ENCODE measurements around the gene IGFALS. TPM values are rescaled to one million over a fixed set of nuclear protein-coding genes. Genes with fewer than 3 reads are reported as not detected.

IGFALS gene
- total and polyA plus RNA-seq, 4 donors: 0.84 TPM; not detected in 3

DNA sequence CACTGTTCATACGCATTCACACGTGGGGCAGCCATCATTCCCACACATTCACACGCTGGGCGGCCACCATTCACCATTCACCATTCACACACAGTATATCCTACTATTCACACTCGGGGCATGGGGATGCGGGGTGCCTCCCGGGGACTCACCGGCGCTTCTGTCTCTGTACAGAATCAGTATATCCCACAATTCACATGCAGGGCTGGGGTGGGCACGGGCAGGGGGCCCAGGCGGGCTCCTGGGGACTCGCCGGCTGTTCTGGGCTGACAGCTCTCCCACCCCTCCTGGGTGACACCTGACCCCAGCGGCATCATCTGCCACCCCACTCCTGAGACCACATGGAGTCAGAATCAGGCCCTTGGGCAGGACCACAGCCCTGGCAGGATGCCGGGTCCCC lies 31.8 kb downstream of the IGFALS start:
- H3K36me3 ChIP-seq (ENCODE audit: control insufficient read depth in 1 of 2, insufficient read depth in 2 of 2, low read length in 1 of 2): no peaks in the 10 kb centered on the region
- ATAC-seq (ENCODE audit: low FRiP score) (no peak), DNase-seq (no peak)
- intact Hi-C loops (cut with DNase I): no loop called here
- 91 to 92% methylated on average over 15 of the region's 15 CpGs for WGBS, 2 donors
- no peak overlapping the region for H3K27ac ChIP-seq (ENCODE audit: low read depth in 1 of 2, low read length in 2 of 2)
- no peaks in the 10 kb centered on the region for H3K9me3 ChIP-seq (ENCODE audit: control insufficient read depth, low read length)
- no peaks in the 10 kb centered on the region for H3K27me3 ChIP-seq (ENCODE audit: control insufficient read depth in 1 of 2, insufficient read depth in 2 of 2, low read length in 1 of 2)
- H3K4me1 ChIP-seq (ENCODE audit: control insufficient read depth in 1 of 2, insufficient read depth in 2 of 2, low read length in 2 of 2): no peaks in the 10 kb centered on the region
- no peak overlapping the region for H3K4me3 ChIP-seq (ENCODE audit: low read length in 2 of 2)

DNA sequence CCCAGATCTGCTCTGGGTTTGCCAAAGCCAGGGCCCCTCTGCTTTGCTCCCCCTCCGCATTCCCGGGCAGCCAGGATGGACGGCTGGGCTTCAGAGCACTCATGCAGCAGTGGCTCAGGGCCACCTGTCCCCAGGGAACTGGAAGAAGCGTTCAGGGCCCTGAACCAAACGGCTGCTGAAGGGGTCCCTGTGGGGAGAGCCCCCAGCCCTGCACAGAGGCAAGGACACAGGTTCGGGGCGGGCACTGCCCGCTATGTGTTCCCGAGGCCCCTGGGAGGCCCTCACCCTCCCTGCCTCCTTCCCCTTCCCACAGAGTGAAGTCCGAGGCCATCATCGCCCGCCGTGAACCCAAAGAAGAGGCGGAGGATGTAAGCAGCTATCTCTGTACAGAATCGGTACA lies 32.6 kb downstream of the IGFALS start:
- H3K9me3 ChIP-seq (ENCODE audit: control insufficient read depth, low read length): no peaks in the 10 kb centered on the region
- no peak overlapping the region for H3K4me3 ChIP-seq (ENCODE audit: low read length in 2 of 2)
- ATAC-seq (ENCODE audit: low FRiP score) (no peak), DNase-seq (no peak)
- intact Hi-C loops (cut with DNase I): no loop called here
- no peaks in the 10 kb centered on the region for H3K27me3 ChIP-seq (ENCODE audit: control insufficient read depth in 1 of 2, insufficient read depth in 2 of 2, low read length in 1 of 2)
- WGBS, 2 donors: 83 to 91% methylated on average over 15 of the region's 15 CpGs
- H3K36me3 ChIP-seq (ENCODE audit: control insufficient read depth in 1 of 2, insufficient read depth in 2 of 2, low read length in 1 of 2): no peaks in the 10 kb centered on the region
- no peaks in the 10 kb centered on the region for H3K4me1 ChIP-seq (ENCODE audit: control insufficient read depth in 1 of 2, insufficient read depth in 2 of 2, low read length in 2 of 2)
- no peak overlapping the region for H3K27ac ChIP-seq (ENCODE audit: low read depth in 1 of 2, low read length in 2 of 2)

DNA sequence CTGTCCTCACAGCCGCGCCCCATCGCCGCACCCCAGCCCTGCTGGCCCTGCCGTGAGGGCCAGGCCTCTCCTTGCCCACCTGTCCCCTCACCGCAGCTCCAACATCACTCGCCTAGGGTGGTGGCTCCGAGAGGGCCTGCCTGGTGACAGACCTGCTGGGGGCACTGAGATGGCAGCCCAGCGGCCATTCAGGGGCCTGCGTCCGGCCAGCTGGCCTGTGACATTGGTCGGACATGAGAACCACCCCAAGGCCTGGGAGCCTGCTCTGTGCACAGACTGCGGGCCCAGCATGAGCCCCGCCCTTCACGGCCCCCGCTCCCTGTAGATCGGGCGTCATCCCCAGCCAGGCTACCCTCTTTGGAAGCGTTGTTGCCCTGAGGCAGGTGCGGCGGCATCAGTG lies 34.0 kb downstream of the IGFALS start:
- ATAC-seq (ENCODE audit: low FRiP score): no peak

GRCh38 chr16:1758923-1759322 lies 34.6 kb downstream of the IGFALS start:
- no peaks in the 10 kb centered on the region for H3K27me3 ChIP-seq (ENCODE audit: control insufficient read depth in 1 of 2, insufficient read depth in 2 of 2, low read length in 1 of 2)
- intact Hi-C loops (cut with DNase I): no loop called here
- no peaks in the 10 kb centered on the region for H3K36me3 ChIP-seq (ENCODE audit: control insufficient read depth in 1 of 2, insufficient read depth in 2 of 2, low read length in 1 of 2)
- ATAC-seq (ENCODE audit: low FRiP score) (no peak), DNase-seq (no peak)
- H3K9me3 ChIP-seq (ENCODE audit: control insufficient read depth, low read length): no peaks in the 10 kb centered on the region
- H3K4me1 ChIP-seq (ENCODE audit: control insufficient read depth in 1 of 2, insufficient read depth in 2 of 2, low read length in 2 of 2): no peaks in the 10 kb centered on the region
- 92 to 93% methylated on average over 18 of the region's 18 CpGs for WGBS, 2 donors
- no peak overlapping the region for H3K4me3 ChIP-seq (ENCODE audit: low read length in 2 of 2)
- H3K27ac ChIP-seq (ENCODE audit: low read depth in 1 of 2, low read length in 2 of 2): no peak overlapping the region

More for the DNA sequence above, 34.0 kb downstream of the IGFALS start:
- no peaks in the 10 kb centered on the region for H3K36me3 ChIP-seq (ENCODE audit: control insufficient read depth in 1 of 2, insufficient read depth in 2 of 2, low read length in 1 of 2)
- intact Hi-C loops (cut with DNase I): no loop called here
- no peak for DNase-seq
- H3K9me3 ChIP-seq (ENCODE audit: control insufficient read depth, low read length): no peaks in the 10 kb centered on the region
- no peaks in the 10 kb centered on the region for H3K27me3 ChIP-seq (ENCODE audit: control insufficient read depth in 1 of 2, insufficient read depth in 2 of 2, low read length in 1 of 2)
- no peak overlapping the region for H3K4me3 ChIP-seq (ENCODE audit: low read length in 2 of 2)
- no peaks in the 10 kb centered on the region for H3K4me1 ChIP-seq (ENCODE audit: control insufficient read depth in 1 of 2, insufficient read depth in 2 of 2, low read length in 2 of 2)
- H3K27ac ChIP-seq (ENCODE audit: low read depth in 1 of 2, low read length in 2 of 2): no peak overlapping the region
- 94 to 97% methylated on average over 21 of the region's 21 CpGs for WGBS, 2 donors

DNA sequence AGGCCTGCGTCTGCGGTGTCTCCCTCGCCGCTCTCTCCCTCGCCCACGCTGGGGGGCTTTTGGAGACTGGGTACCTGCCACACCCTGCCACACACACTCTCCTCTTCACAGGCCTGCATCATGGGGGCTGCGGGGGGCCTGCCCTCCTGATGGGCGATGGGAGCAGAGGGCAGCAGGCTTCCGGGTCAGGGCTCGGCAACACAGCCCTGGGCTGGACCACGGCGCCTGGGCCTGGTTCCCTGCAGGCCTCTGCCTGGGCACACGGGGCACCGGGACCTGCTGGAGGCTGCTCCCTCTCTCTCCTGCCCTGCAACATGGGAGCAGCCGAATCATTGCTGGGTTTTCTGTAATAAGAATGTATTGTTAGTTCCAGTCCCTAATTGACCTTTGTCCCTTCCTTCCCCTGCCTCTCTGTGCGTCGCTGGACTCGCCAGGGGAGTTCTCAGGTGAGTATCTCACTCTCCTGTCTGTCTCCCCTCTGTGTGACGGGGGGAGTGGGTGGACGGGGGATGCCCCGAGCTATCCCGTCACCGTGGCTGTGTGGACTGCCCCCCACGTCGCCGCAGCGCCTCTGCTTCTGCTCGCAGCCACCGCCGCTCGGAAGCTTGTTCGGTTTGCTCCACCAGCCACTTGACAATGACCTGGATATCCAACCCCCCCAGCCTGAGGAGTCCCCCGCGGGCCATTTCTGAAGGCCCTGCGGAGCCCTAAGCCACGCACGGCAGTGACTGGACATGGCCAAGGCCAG lies 35.6 kb downstream of the IGFALS start:
- no peak for ATAC-seq (ENCODE audit: low FRiP score)
- Histone ChIP-seq H3K4me3 (ENCODE audit: low read length in 2 of 2) (no peak overlapping the region), H3K36me3 (ENCODE audit: control insufficient read depth in 1 of 2, insufficient read depth in 2 of 2, low read length in 1 of 2) (peaks cover 0 to under 1% of the 10 kb centered on the region in 2 donors), H3K9me3 (ENCODE audit: control insufficient read depth, low read length) (no peaks in the 10 kb centered on the region), H3K4me1 (ENCODE audit: control insufficient read depth in 1 of 2, insufficient read depth in 2 of 2, low read length in 2 of 2) (no peaks in the 10 kb centered on the region), H3K27ac (ENCODE audit: low read depth in 1 of 2, low read length in 2 of 2) (no peak overlapping the region), H3K27me3 (ENCODE audit: control insufficient read depth in 1 of 2, insufficient read depth in 2 of 2, low read length in 1 of 2) (no peaks in the 10 kb centered on the region)
- WGBS, 2 donors: 91 to 92% methylated on average over 37 of the region's 37 CpGs
- no peak for DNase-seq
- intact Hi-C loops (cut with DNase I): no loop called here

DNA sequence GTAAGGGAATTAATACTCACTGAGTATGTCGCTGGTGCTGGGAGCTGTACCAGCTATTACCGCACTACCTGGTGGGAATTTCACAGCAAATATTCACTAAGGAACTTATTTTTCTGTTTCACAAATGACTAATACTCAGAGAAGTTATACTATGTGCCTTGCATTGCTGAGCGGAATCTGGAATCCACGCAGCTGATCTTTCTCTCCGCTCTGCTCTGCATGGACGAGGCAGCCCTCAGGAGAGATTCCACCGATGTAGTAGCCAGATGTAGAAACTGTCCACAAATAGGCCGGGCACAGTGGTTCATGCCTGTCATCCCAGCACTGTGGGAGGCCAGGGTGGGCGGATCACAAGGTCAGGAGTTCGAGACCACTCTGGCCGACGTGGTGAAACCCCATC lies 39.3 kb downstream of the IGFALS start:
- WGBS, 2 donors: 92 to 94% methylated on average over 12 of the region's 12 CpGs

GRCh38 chr16:1752853-1753252 lies 40.7 kb downstream of the IGFALS start:
- intact Hi-C loops (cut with DNase I): no loop called here
- no peak overlapping the region for H3K4me3 ChIP-seq (ENCODE audit: low read length in 2 of 2)
- no peaks in the 10 kb centered on the region for H3K9me3 ChIP-seq (ENCODE audit: control insufficient read depth, low read length)
- no peaks in the 10 kb centered on the region for H3K27me3 ChIP-seq (ENCODE audit: control insufficient read depth in 1 of 2, insufficient read depth in 2 of 2, low read length in 1 of 2)
- H3K36me3 ChIP-seq (ENCODE audit: control insufficient read depth in 1 of 2, insufficient read depth in 2 of 2, low read length in 1 of 2): peaks cover 0 to 16% of the 10 kb centered on the region in 2 donors
- H3K4me1 ChIP-seq (ENCODE audit: control insufficient read depth in 1 of 2, insufficient read depth in 2 of 2, low read length in 2 of 2): no peaks in the 10 kb centered on the region
- ATAC-seq (ENCODE audit: low FRiP score): no peak
- DNase-seq: no peak
- 93 to 94% methylated on average over 14 of the region's 14 CpGs for WGBS, 2 donors
- H3K27ac ChIP-seq (ENCODE audit: low read depth in 1 of 2, low read length in 2 of 2): no peak overlapping the region

More for the DNA sequence above, 39.3 kb downstream of the IGFALS start:
- no peak for ATAC-seq (ENCODE audit: low FRiP score)
- H3K9me3 ChIP-seq (ENCODE audit: control insufficient read depth, low read length): no peaks in the 10 kb centered on the region
- peaks cover 0 to 7% of the 10 kb centered on the region in 2 donors for H3K36me3 ChIP-seq (ENCODE audit: control insufficient read depth in 1 of 2, insufficient read depth in 2 of 2, low read length in 1 of 2)
- H3K4me1 ChIP-seq (ENCODE audit: control insufficient read depth in 1 of 2, insufficient read depth in 2 of 2, low read length in 2 of 2): no peaks in the 10 kb centered on the region
- no peaks in the 10 kb centered on the region for H3K27me3 ChIP-seq (ENCODE audit: control insufficient read depth in 1 of 2, insufficient read depth in 2 of 2, low read length in 1 of 2)
- no peak overlapping the region for H3K4me3 ChIP-seq (ENCODE audit: low read length in 2 of 2)
- H3K27ac ChIP-seq (ENCODE audit: low read depth in 1 of 2, low read length in 2 of 2): no peak overlapping the region
- intact Hi-C loops (cut with DNase I): no loop called here
- DNase-seq: no peak

DNA sequence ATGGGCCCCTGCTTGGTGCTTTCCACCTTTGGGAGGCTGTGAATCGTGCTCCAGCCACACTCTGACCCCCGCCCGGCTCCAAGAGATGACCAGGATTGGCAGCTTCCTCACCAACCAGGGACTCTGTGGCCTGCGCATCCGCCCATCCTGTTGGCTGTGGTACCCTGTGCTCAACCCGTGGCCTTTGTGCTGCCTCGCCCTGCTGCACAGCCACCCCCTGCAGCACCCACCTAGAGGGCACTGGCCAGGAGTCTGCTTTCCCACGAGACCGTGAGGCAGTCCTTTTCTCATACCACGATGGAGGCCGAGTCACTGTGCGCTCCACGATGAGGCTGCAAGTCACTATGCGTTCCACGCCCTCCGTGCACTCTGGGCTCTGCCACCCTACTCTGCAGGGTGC lies 41.6 kb downstream of the IGFALS start:
- no peaks in the 10 kb centered on the region for H3K4me1 ChIP-seq (ENCODE audit: control insufficient read depth in 1 of 2, insufficient read depth in 2 of 2, low read length in 2 of 2)
- H3K27ac ChIP-seq (ENCODE audit: low read depth in 1 of 2, low read length in 2 of 2): no peak overlapping the region
- H3K4me3 ChIP-seq (ENCODE audit: low read length in 2 of 2): no peak overlapping the region
- DNase-seq: no peak
- H3K27me3 ChIP-seq (ENCODE audit: control insufficient read depth in 1 of 2, insufficient read depth in 2 of 2, low read length in 1 of 2): no peaks in the 10 kb centered on the region
- intact Hi-C loops (cut with DNase I): no loop called here
- H3K9me3 ChIP-seq (ENCODE audit: control insufficient read depth, low read length): no peaks in the 10 kb centered on the region
- no peak for ATAC-seq (ENCODE audit: low FRiP score)
- peaks cover 0 to 18% of the 10 kb centered on the region in 2 donors for H3K36me3 ChIP-seq (ENCODE audit: control insufficient read depth in 1 of 2, insufficient read depth in 2 of 2, low read length in 1 of 2)
- 96 to 97% methylated on average over 16 of the region's 16 CpGs for WGBS, 2 donors
